DND-41 (cell line): ENCODE data around the gene AP2B1.

ENCODE experiments used
- ATAC-seq: fragments of 200-7000 bp; cut with Tn5 transposase; 3 replicates; pipeline ENCODE4 v1.9.1; 2021; ENCODE audit warnings: low read depth; ENCODE audit not compliant: insufficient read depth
- DNase-seq: peaks from one replicate; pipeline ENCODE4 v3.0.0-alpha.2; 2020
- H2AFZ ChIP-seq: 2 replicates; pipeline ENCODE4 v1.6.0; 2012; ENCODE audit warnings: low read depth, low read length
- H3K27ac ChIP-seq: 2 replicates; pipeline ENCODE4 v1.5.1; 2012; ENCODE audit warnings: low read length, inconsistent platforms
- H3K27me3 ChIP-seq: fragments of 200-600 bp; sonication (generic); 2 replicates; pipeline ENCODE4 v1.6.0; 2012; ENCODE audit warnings: low read length, mild to moderate bottlenecking, inconsistent platforms; ENCODE audit not compliant: insufficient read depth, poor library complexity
- H3K36me3 ChIP-seq: 2 replicates; pipeline ENCODE4 v1.5.1; 2012; ENCODE audit warnings: low read length, inconsistent platforms; ENCODE audit not compliant: insufficient read depth
- H3K4me1 ChIP-seq: 2 replicates; pipeline ENCODE4 v1.5.1; 2012; ENCODE audit warnings: mild to moderate bottlenecking, low read length; ENCODE audit not compliant: insufficient read depth
- H3K4me2 ChIP-seq: 2 replicates; pipeline ENCODE4 v1.6.0; 2012; ENCODE audit warnings: mild to moderate bottlenecking, moderate library complexity, low read length, inconsistent platforms; ENCODE audit not compliant: insufficient read depth
- H3K4me3 ChIP-seq, 2 experiments: fragments of 200-600 bp in 1 of 2; shearing (Covaris generic) in 1 of 2; 2 replicates each; pipeline ENCODE4 v1.5.1; 2012 to 2016; ENCODE audit warnings: inconsistent platforms in 2 of 2, low read length in 2 of 2, mild to moderate bottlenecking in 2 of 2, low read depth in 1 of 2, moderate library complexity in 1 of 2
- H3K79me2 ChIP-seq: 2 replicates; pipeline ENCODE4 v1.6.0; 2012; ENCODE audit warnings: low read length, inconsistent platforms; ENCODE audit not compliant: insufficient read depth
- H3K9ac ChIP-seq: 2 replicates; pipeline ENCODE4 v1.6.0; 2012; ENCODE audit warnings: low read depth, mild to moderate bottlenecking, inconsistent platforms, low read length, moderate library complexity
- H3K9me3 ChIP-seq: 2 replicates; pipeline ENCODE4 v1.5.1; 2012; ENCODE audit warnings: low read length, moderate library complexity, mild to moderate bottlenecking, inconsistent platforms; ENCODE audit not compliant: insufficient read depth, severe bottlenecking
- H4K20me1 ChIP-seq: 2 replicates; pipeline ENCODE4 v1.6.0; 2012; ENCODE audit warnings: low read length; ENCODE audit not compliant: insufficient read depth
- CTCF ChIP-seq: IDR thresholded peaks from 2 replicates; pipeline ENCODE4 v1.5.1; 2012; ENCODE audit warnings: borderline replicate concordance, low read length, moderate library complexity, mild to moderate bottlenecking; ENCODE audit not compliant: poor library complexity, severe bottlenecking; ENCODE audit errors: extremely low read depth
- EZH2 ChIP-seq: IDR thresholded peaks from 3 replicates; pipeline ENCODE4 v1.6.1; 2012; ENCODE audit warnings: borderline replicate concordance, low read depth, mild to moderate bottlenecking, moderate library complexity, low read length, inconsistent platforms; ENCODE audit not compliant: severe bottlenecking

AP2B1 gene

GRCh38 chr17:35775039-35775438 is 187.9 kb downstream of the AP2B1 start:
- Histone ChIP-seq H3K9me3 (no peaks in the 10 kb centered on the region), H3K27me3 (peaks cover 14% of the 10 kb centered on the region)
- DNase-seq, result no peak

GRCh38 chr17:35775583-35775982 is 188.5 kb downstream of the AP2B1 start:
- H3K4me3 ChIP-seq, result no peak overlapping the region
- H2AFZ ChIP-seq, result no peak overlapping the region
- no peaks in the 10 kb centered on the region for H3K9me3 ChIP-seq
- no peaks in the 10 kb centered on the region for H3K4me1 ChIP-seq
- DNase-seq (no peak), ATAC-seq (no peak)
- no peaks in the 10 kb centered on the region for H3K79me2 ChIP-seq
- no peak overlapping the region for H3K9ac ChIP-seq
- no peak for TF ChIP-seq EZH2
- TF ChIP-seq CTCF, result no peak
- H3K27ac ChIP-seq, result no peak overlapping the region
- H3K27me3 ChIP-seq, result peaks cover 14% of the 10 kb centered on the region
- 0 out of 2 replicates have a peak, but pooled peaks cover 7% of the 10 kb centered on the region for H4K20me1 ChIP-seq
- no peaks in the 10 kb centered on the region for H3K36me3 ChIP-seq
- no peak overlapping the region for H3K4me2 ChIP-seq

More at GRCh38 chr17:35775039-35775438, 187.9 kb downstream of the AP2B1 start:
- Histone ChIP-seq H3K4me2 (no peak overlapping the region), H3K4me1 (no peaks in the 10 kb centered on the region), H4K20me1 (0 out of 2 replicates have a peak, but pooled peaks cover 7% of the 10 kb centered on the region), H3K9ac (no peak overlapping the region), H2AFZ (no peak overlapping the region), H3K79me2 (no peaks in the 10 kb centered on the region), H3K4me3 (no peak overlapping the region), H3K27ac (no peak overlapping the region), H3K36me3 (no peaks in the 10 kb centered on the region)
- no peak for TF ChIP-seq CTCF
- no peak for ATAC-seq
